ENCODE data around the gene SURF6. TPM values are rescaled to one million over a fixed set of nuclear protein-coding genes. Genes with fewer than 3 reads are reported as not detected.

Gene SURF6
- total RNA-seq, 4 donors from 2014 or later = 22.5 to 36.3 (median 25.8) TPM

DNA sequence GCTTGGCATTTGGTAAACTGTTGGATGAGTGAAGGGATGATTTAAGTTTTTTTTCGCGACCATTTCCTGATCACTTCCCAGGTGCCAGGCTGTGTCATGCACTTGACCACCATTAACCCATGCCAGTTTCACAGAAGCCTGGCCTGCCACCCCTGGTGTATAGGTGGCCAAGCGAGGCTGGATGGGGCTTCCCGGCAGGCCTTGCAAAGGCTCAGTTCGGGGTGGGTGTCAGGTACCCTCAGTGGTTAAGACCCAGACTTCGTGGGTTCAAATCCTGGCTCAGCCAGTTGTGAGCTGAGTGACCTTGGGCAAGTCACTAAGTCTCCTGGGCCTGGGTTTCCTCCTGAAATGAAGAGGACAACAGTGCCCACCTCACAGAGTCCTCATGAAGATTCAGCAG is 9.6 kb upstream of the SURF6 start:
- Histone ChIP-seq H3K36me3 (peaks cover 0 to 73% of the 10 kb centered on the region in 2 donors), H3K4me1 (peaks cover 0 to 41% (median 19%) of the 10 kb centered on the region in 3 donors), H3K27me3 (no peaks in the 10 kb centered on the region), H3K27ac (peak overlapping the region in 1 of 4 donors; percentile 93), H3K4me3 (no peak overlapping the region), H3K9me3 (no peaks in the 10 kb centered on the region)
- ATAC-seq = no peak
- TF ChIP-seq POLR2A (IDR thresholded peaks at IDR 0.05) = no peak
- TF ChIP-seq EP300 (IDR thresholded peaks at IDR 0.05) = no peak
- TF ChIP-seq POLR2AphosphoS5 (IDR thresholded peaks at IDR 0.05) = no peak
- no peak for TF ChIP-seq CTCF (IDR thresholded peaks at IDR 0.05)
- no CpG with 5 or more reads among the region's 6 CpGs for WGBS, 2 donors (ENCODE audit: low coverage in 1 of 2)

GRCh38 chr9:133344979-133345378 is 9.0 kb upstream of the SURF6 start:
- Histone ChIP-seq H3K4me3 (no peak overlapping the region), H3K27me3 (no peaks in the 10 kb centered on the region), H3K27ac (no peak overlapping the region), H3K4me1 (peaks cover 0 to 35% (median 19%) of the 10 kb centered on the region in 3 donors), H3K9me3 (no peaks in the 10 kb centered on the region), H3K36me3 (peaks cover 0 to 73% of the 10 kb centered on the region in 2 donors)
- ATAC-seq = no peak
- TF ChIP-seq POLR2A (IDR thresholded peaks at IDR 0.05) = no peak
- WGBS, 2 donors (ENCODE audit: low coverage in 1 of 2) = 100% methylated on average over 1 of the region's 12 CpGs; no CpG with 5 or more reads in 1 of the 2 donors

GRCh38 chr9:133344071-133344470 is 8.1 kb upstream of the SURF6 start:
- no peak for ATAC-seq
- TF ChIP-seq EP300 (IDR thresholded peaks at IDR 0.05) = no peak
- no peak for TF ChIP-seq CTCF (IDR thresholded peaks at IDR 0.05)
- TF ChIP-seq POLR2A (IDR thresholded peaks at IDR 0.05) = no peak
- no peak for TF ChIP-seq POLR2AphosphoS5 (IDR thresholded peaks at IDR 0.05)
- Histone ChIP-seq H3K4me3 (no peak overlapping the region), H3K27me3 (no peaks in the 10 kb centered on the region), H3K27ac (no peak overlapping the region), H3K36me3 (peaks cover 0 to 73% of the 10 kb centered on the region in 2 donors), H3K4me1 (peaks cover 0 to 26% (median 14%) of the 10 kb centered on the region in 3 donors), H3K9me3 (no peaks in the 10 kb centered on the region)
- WGBS, 2 donors (ENCODE audit: low coverage in 1 of 2) = no CpG with 5 or more reads among the region's 19 CpGs

DNA sequence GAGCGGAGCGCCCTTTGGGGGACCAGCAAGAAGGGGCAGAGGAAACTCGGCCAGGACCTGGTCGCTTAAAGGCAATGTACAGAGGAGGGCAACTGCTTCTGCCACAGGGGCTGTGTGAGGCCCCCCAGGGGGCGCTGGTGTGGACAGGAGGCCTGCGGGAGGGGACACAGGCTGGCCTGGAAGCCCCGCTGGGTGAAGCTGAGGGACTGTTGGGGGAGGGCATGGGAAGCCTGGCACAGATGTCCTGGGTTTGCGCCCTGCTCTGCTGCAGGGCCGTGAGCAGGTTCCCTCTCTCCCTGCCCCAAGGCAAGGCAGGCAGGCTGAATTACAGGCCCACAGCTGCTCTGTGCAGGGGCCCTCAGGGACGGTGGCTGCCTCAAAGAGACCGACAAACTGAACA is 6.6 kb upstream of the SURF6 start:
- Histone ChIP-seq H3K27ac (peak overlapping the region in 1 of 4 donors; percentile 37), H3K4me1 (peaks cover 0 to 20% (median 10%) of the 10 kb centered on the region in 3 donors), H3K36me3 (peaks cover 0 to 82% of the 10 kb centered on the region in 2 donors), H3K9me3 (no peaks in the 10 kb centered on the region), H3K4me3 (no peak overlapping the region), H3K27me3 (no peaks in the 10 kb centered on the region)
- 66% methylated on average over 3 of the region's 11 CpGs; no CpG with 5 or more reads in 1 of the 2 donors for WGBS, 2 donors (ENCODE audit: low coverage in 1 of 2)
- no peak for ATAC-seq
- TF ChIP-seq CTCF (IDR thresholded peaks at IDR 0.05) (no peak), POLR2AphosphoS5 (IDR thresholded peaks at IDR 0.05) (no peak), POLR2A (IDR thresholded peaks at IDR 0.05) (no peak), EP300 (IDR thresholded peaks at IDR 0.05) (no peak)

DNA sequence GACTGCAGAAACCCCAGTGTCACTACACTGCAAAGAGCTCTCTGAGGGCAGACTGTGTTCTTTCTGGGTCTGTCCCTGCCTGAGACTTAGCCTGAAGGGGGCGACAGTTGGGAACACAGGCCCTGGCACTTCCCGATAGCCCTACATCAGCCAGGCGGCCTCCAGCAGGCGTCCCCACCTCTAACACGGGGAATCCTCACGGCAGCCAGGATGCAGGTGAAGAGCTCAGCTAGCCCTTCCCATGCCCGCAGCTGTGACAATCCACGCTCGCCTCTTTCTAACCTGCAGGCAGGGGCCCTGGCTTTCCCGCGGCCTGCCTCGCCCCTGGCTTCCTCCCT is 6.0 kb upstream of the SURF6 start:
- Histone ChIP-seq H3K4me1 (peaks cover 0 to 16% (median 10%) of the 10 kb centered on the region in 3 donors), H3K4me3 (no peak overlapping the region), H3K9me3 (no peaks in the 10 kb centered on the region), H3K27ac (peak overlapping the region in 2 of 4 donors; percentile 4 to 37), H3K36me3 (peaks cover 0 to 82% of the 10 kb centered on the region in 2 donors), H3K27me3 (no peaks in the 10 kb centered on the region)
- no peak for ATAC-seq
- TF ChIP-seq POLR2AphosphoS5 (IDR thresholded peaks at IDR 0.05) (no peak), EP300 (IDR thresholded peaks at IDR 0.05) (no peak), POLR2A (IDR thresholded peaks at IDR 0.05) (no peak), CTCF (IDR thresholded peaks at IDR 0.05) (no peak)
- WGBS, 2 donors (ENCODE audit: low coverage in 1 of 2) = no CpG with 5 or more reads among the region's 12 CpGs
